Transverse colon (tissue), 4 donors: ENCODE data around the gene MACROH2A2. TPM values are rescaled to one million over a fixed set of nuclear protein-coding genes. Genes with fewer than 3 reads are reported as not detected.

ENCODE experiments used
- DNase-seq: peaks from one replicate; pipeline ENCODE4 v3.0.0-alpha.2; 2019
- H3K27ac ChIP-seq, 4 donors: fragments of 200-600 bp; sonication (generic); 2 replicates each; pipeline ENCODE4 v1.5.1; 2016 to 2018; ENCODE audit warnings: inconsistent platforms in 4 of 4
- H3K27me3 ChIP-seq: fragments of 200-600 bp; sonication (generic); 2 replicates; pipeline ENCODE4 v1.5.1; 2017; ENCODE audit warnings: inconsistent platforms
- H3K36me3 ChIP-seq, 4 donors: fragments of 200-600 bp; sonication (generic); 2 replicates each; pipeline ENCODE4 v1.5.1; 2017 to 2019; ENCODE audit warnings: inconsistent platforms in 4 of 4
- H3K4me1 ChIP-seq, 4 donors: fragments of 200-600 bp; sonication (generic); 2 replicates each; pipeline ENCODE4 v1.5.1; 2017 to 2020; ENCODE audit warnings: inconsistent platforms in 4 of 4
- H3K4me3 ChIP-seq, 4 donors: fragments of 200-600 bp; sonication (generic); 1 replicate in 1 of 4; 2 replicates in 3 of 4; pipeline versions ENCODE4 v1.5.1 to v1.6.1; 2017 to 2019; ENCODE audit warnings: inconsistent platforms in 4 of 4
- H3K9me3 ChIP-seq, 2 donors: fragments of 200-600 bp; sonication (generic); 2 replicates each; pipeline ENCODE4 v1.5.1; 2017 to 2019; ENCODE audit warnings: inconsistent platforms in 2 of 2
- EP300 ChIP-seq: sonication (generic); formaldehyde crosslinking; IDR thresholded peaks from one replicate; pipeline ENCODE4 v1.6.1; 2017; ENCODE audit warnings: antibody characterized with exemption, low read depth
- POLR2A ChIP-seq: fragments of 450-650 bp; IDR thresholded peaks from one replicate; pipeline ENCODE4 v1.6.1; 2016; ENCODE audit warnings: antibody characterized with exemption, mild to moderate bottlenecking, moderate library complexity
- POLR2AphosphoS5 ChIP-seq, 3 donors: sonication (generic); formaldehyde crosslinking; IDR thresholded peaks; one replicate each; pipeline ENCODE4 v1.6.1; 2016; ENCODE audit warnings: antibody characterized with exemption in 3 of 3
- WGBS, 2 donors: methylation state at CpG; one replicate each; pipeline ENCODE4 v1.1.5; 2018; ENCODE audit warnings: low coverage in 1 of 2; 5-methylcytosine and 5-hydroxymethylcytosine counted together
- in situ Hi-C, 4 donors: fragments of 200-750 bp; cut with MboI; loops; one replicate each; pipeline versions ENCODE4 v1.15.0 to v1.15.1; 2017; ENCODE audit warnings: low sequenced_read_pairs in 3 of 4, low pct_ligation_motif_present in 1 of 4, low pct_unique_long_range_greater_than_20kb in 1 of 4
- intact Hi-C: fragments of 100-400 bp; cut with DNase I; formaldehyde crosslinking; loops from one replicate; pipeline ENCODE4 v1.15.1; 2023; ENCODE audit warnings: low total_unique reads
- total RNA-seq, 4 donors: library from RNA; depleted of rRNA; stranded (reverse); fragments of >200 nt; gene quantifications; one replicate each; pipeline ENCODE4 v1.1.0, GENCODE V29; 2016
- TF ChIP-seq, protein P1 (sequence below), 5 experiments: fragments of 200-600 bp in 3 of 5; fragments of 450-650 bp in 2 of 5; sonication (generic) in 3 of 5; IDR thresholded peaks; 1 replicate in 2 of 5; 2 replicates in 3 of 5; pipeline ENCODE4 v1.5.1; 2016 to 2017; ENCODE audit warnings: antibody characterized with exemption in 5 of 5, inconsistent platforms in 3 of 5, mild to moderate bottlenecking in 2 of 5, moderate library complexity in 1 of 5

Gene MACROH2A2
- total RNA-seq, 4 donors from 2014 or later, result 1.6 to 8.6 (median 7.8) TPM

- WGBS, 2 donors, result 94% methylated on average over 10 to 15 of the region's 15 CpGs
- Histone ChIP-seq H3K4me1 (no peaks in the 10 kb centered on the region), H3K27ac (no peak overlapping the region), H3K4me3 (no peak overlapping the region), H3K9me3 (no peaks in the 10 kb centered on the region), H3K27me3 (no peaks in the 10 kb centered on the region), H3K36me3 (no peaks in the 10 kb centered on the region)
- intact Hi-C loops (no loop called here), in situ Hi-C loops (no loop called here)
- TF ChIP-seq EP300, result no peak
- no peak for DNase-seq
These were observed 35.1 kb downstream of the MACROH2A2 start for GRCh38 chr10:70087616-70088307.

DNA sequence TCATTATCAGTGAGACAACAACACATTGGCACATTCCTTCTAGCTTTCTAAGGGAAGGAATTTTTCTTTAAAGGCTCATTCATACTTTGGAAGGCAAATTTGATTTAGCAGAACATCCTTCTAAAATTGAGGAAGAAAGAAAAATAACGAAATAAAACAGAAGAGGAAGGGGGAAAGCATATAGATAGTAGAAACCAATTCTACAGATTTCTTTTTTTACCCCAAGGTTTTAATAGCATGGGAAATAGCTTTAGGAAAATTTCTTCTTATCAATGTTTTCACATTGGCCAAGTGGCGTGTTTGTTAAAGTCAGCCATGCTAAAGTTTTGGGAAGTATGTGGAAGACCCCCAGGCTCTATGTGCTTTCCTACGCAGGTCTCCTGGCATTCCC is 35.7 kb downstream of the MACROH2A2 start:
- in situ Hi-C loops (no loop called here), intact Hi-C loops (no loop called here)
- Histone ChIP-seq H3K4me3 (no peak overlapping the region), H3K27ac (no peak overlapping the region), H3K27me3 (no peaks in the 10 kb centered on the region), H3K9me3 (no peaks in the 10 kb centered on the region), H3K4me1 (no peaks in the 10 kb centered on the region), H3K36me3 (no peaks in the 10 kb centered on the region)
- TF ChIP-seq, protein P1, sequence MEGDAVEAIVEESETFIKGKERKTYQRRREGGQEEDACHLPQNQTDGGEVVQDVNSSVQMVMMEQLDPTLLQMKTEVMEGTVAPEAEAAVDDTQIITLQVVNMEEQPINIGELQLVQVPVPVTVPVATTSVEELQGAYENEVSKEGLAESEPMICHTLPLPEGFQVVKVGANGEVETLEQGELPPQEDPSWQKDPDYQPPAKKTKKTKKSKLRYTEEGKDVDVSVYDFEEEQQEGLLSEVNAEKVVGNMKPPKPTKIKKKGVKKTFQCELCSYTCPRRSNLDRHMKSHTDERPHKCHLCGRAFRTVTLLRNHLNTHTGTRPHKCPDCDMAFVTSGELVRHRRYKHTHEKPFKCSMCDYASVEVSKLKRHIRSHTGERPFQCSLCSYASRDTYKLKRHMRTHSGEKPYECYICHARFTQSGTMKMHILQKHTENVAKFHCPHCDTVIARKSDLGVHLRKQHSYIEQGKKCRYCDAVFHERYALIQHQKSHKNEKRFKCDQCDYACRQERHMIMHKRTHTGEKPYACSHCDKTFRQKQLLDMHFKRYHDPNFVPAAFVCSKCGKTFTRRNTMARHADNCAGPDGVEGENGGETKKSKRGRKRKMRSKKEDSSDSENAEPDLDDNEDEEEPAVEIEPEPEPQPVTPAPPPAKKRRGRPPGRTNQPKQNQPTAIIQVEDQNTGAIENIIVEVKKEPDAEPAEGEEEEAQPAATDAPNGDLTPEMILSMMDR (IDR thresholded peaks at IDR 0.05), result no peak
- no peak for TF ChIP-seq POLR2AphosphoS5 (IDR thresholded peaks at IDR 0.05)
- no peak for TF ChIP-seq EP300
- no peak for TF ChIP-seq POLR2A
- no peak for DNase-seq
- WGBS, 2 donors, result 86% methylated on average over 3 of the region's 3 CpGs

- no peaks in the 10 kb centered on the region for H3K4me1 ChIP-seq
- no peak for TF ChIP-seq EP300
- TF ChIP-seq, protein P1 (IDR thresholded peaks at IDR 0.05), result no peak
- TF ChIP-seq POLR2A, result no peak
- no peak for TF ChIP-seq POLR2AphosphoS5 (IDR thresholded peaks at IDR 0.05)
- intact Hi-C loops, result no loop called here
- DNase-seq, result no peak
- in situ Hi-C loops, result no loop called here
- no peak overlapping the region for H3K27ac ChIP-seq
- H3K9me3 ChIP-seq, result no peaks in the 10 kb centered on the region
- H3K27me3 ChIP-seq, result no peaks in the 10 kb centered on the region
- WGBS, 2 donors, result 97 to 98% methylated on average over 4 to 8 of the region's 8 CpGs
- H3K36me3 ChIP-seq, result no peaks in the 10 kb centered on the region
- no peak overlapping the region for H3K4me3 ChIP-seq
These were observed 37.4 kb downstream of the MACROH2A2 start for GRCh38 chr10:70090013-70090412.

DNA sequence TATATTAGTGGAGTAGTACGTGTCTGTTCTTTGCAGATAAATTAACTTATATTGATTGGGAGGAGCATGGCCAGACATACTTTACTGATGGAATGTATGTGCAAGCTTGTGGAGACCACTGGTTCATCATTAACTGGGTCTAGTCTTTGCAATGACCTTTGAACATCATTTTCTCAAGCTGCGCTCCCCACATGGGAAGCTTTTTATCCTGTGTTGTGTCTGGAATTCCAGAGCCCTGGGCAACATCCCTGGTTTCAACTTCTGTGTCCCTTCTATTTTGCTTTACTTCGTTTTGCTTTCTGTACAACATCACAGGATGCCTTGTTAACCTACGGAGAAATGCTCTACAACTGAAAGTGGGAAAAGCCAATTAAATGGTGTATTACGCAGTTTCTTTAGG is 38.3 kb downstream of the MACROH2A2 start:
- no peak overlapping the region for H3K27ac ChIP-seq

More for the DNA sequence above, 38.3 kb downstream of the MACROH2A2 start:
- no peak for DNase-seq
- TF ChIP-seq, protein P1 (IDR thresholded peaks at IDR 0.05), result no peak
- TF ChIP-seq POLR2A, result no peak
- TF ChIP-seq EP300, result no peak
- no peak for TF ChIP-seq POLR2AphosphoS5 (IDR thresholded peaks at IDR 0.05)
- Histone ChIP-seq H3K4me3 (no peak overlapping the region), H3K9me3 (no peaks in the 10 kb centered on the region), H3K27me3 (no peaks in the 10 kb centered on the region), H3K4me1 (no peaks in the 10 kb centered on the region), H3K36me3 (no peaks in the 10 kb centered on the region)
- intact Hi-C loops, result no loop called here
- WGBS, 2 donors, result 88 to 97% methylated on average over 5 of the region's 5 CpGs
- in situ Hi-C loops, result no loop called here
